WTC11 (cell line): ENCODE data around the gene CDH22. TPM values are rescaled to one million over a fixed set of nuclear protein-coding genes. Genes with fewer than 3 reads are reported as not detected.
A peak's percentile ranks its signal among the peaks of the same experiment; 100 is the strongest.

Source experiments
- ATAC-seq: fragments of 200-7000 bp; cut with Tn5 transposase; 2 replicates; pipeline ENCODE4 v1.10.0; 2021; ENCODE audit warnings: mild to moderate bottlenecking, moderate library complexity
- CTCF ChIA-PET: fragments of 300-600 bp; sonication (Branson Sonifier 250); formaldehyde crosslinking; loops from one replicate; lab custom pipeline; 2021; ENCODE audit warnings: antibody characterized with exemption; lab: Charles Lee
- POLR2A ChIA-PET: fragments of 350-600 bp; sonication (Branson Sonifier 250); formaldehyde crosslinking; loops from one replicate; lab custom pipeline; 2021; ENCODE audit warnings: antibody characterized with exemption; lab: Charles Lee
- DNase-seq: peaks from one replicate; pipeline ENCODE4 v3.0.0; 2021; ENCODE audit warnings: low spot score
- H3K27ac Mint-ChIP-seq: 2 replicates; pipeline ENCODE4 v1.8.0; 2021; ENCODE audit warnings: mixed read lengths
- H3K27me3 Mint-ChIP-seq: 2 replicates; pipeline ENCODE4 v1.8.0; 2021; ENCODE audit warnings: low read depth, mild to moderate bottlenecking, moderate library complexity, mixed read lengths
- H3K36me3 Mint-ChIP-seq: 2 replicates; pipeline ENCODE4 v1.8.0; 2021; ENCODE audit warnings: mixed read lengths
- H3K4me1 Mint-ChIP-seq: 2 replicates; pipeline ENCODE4 v1.8.0; 2022; ENCODE audit warnings: mixed read lengths
- H3K4me3 Mint-ChIP-seq: 2 replicates; pipeline ENCODE4 v1.8.0; 2021; ENCODE audit warnings: mild to moderate bottlenecking, moderate library complexity, mixed read lengths
- H3K9me3 Mint-ChIP-seq: 2 replicates; pipeline ENCODE4 v1.8.0; 2021; ENCODE audit warnings: mixed read lengths
- ATF2 ChIP-seq: sonication (generic); formaldehyde crosslinking; IDR thresholded peaks from 2 replicates; pipeline ENCODE4 v1.8.1; 2022; ENCODE audit warnings: low read depth, missing genetic modification reagents, borderline replicate concordance
- CREB1 ChIP-seq: sonication (generic); formaldehyde crosslinking; IDR thresholded peaks from 2 replicates; pipeline ENCODE4 v1.8.0; 2023; ENCODE audit warnings: mild to moderate bottlenecking, missing genetic modification reagents
- CTCF ChIP-seq: fragments of 200-600 bp; IDR thresholded peaks from 2 replicates; pipeline ENCODE4 v1.8.0; 2022; ENCODE audit warnings: antibody characterized with exemption
- EMX1 ChIP-seq: fragments of 250-450 bp; sonication (Bioruptor Pico); IDR thresholded peaks from 2 replicates; pipeline ENCODE4 v1.8.0; 2021; ENCODE audit warnings: mild to moderate bottlenecking
- ERG ChIP-seq: fragments of 250-450 bp; sonication (Bioruptor Pico); IDR thresholded peaks from 2 replicates; pipeline ENCODE4 v1.8.0; 2021; ENCODE audit warnings: mild to moderate bottlenecking
- FOXP1 ChIP-seq: sonication (generic); formaldehyde crosslinking; IDR thresholded peaks from 2 replicates; pipeline ENCODE4 v1.8.0; 2022; ENCODE audit warnings: missing genetic modification reagents, mild to moderate bottlenecking, moderate library complexity, borderline replicate concordance
- FOXP4 ChIP-seq: sonication (generic); formaldehyde crosslinking; IDR thresholded peaks from 2 replicates; pipeline ENCODE4 v1.8.0; 2022; ENCODE audit warnings: mild to moderate bottlenecking, missing genetic modification reagents
- MLX ChIP-seq: sonication (generic); formaldehyde crosslinking; IDR thresholded peaks from 2 replicates; pipeline ENCODE4 v1.8.1; 2023; ENCODE audit warnings: mild to moderate bottlenecking, missing genetic modification reagents, moderate library complexity
- MYBL2 ChIP-seq: sonication (generic); formaldehyde crosslinking; IDR thresholded peaks from 2 replicates; pipeline ENCODE4 v1.8.1; 2023; ENCODE audit warnings: mild to moderate bottlenecking, moderate library complexity, missing genetic modification reagents
- OVOL2 ChIP-seq: fragments of 250-450 bp; sonication (Bioruptor Pico); IDR thresholded peaks from 2 replicates; pipeline ENCODE4 v1.9.0; 2021; ENCODE audit warnings: mild to moderate bottlenecking, borderline replicate concordance
- STAT6 ChIP-seq: sonication (generic); formaldehyde crosslinking; conservative IDR thresholded peaks from 2 replicates; pipeline ENCODE4 v1.8.1; 2023; ENCODE audit warnings: mild to moderate bottlenecking, low read depth, missing genetic modification reagents, moderate library complexity
- TEAD1 ChIP-seq: sonication (generic); formaldehyde crosslinking; IDR thresholded peaks from 2 replicates; pipeline ENCODE4 v1.8.0; 2022; ENCODE audit warnings: mild to moderate bottlenecking, missing genetic modification reagents
- USF2 ChIP-seq: sonication (generic); formaldehyde crosslinking; IDR thresholded peaks from 2 replicates; pipeline ENCODE4 v1.8.1; 2023; ENCODE audit warnings: mild to moderate bottlenecking, missing genetic modification reagents, moderate library complexity
- ZNF219 ChIP-seq: sonication (generic); formaldehyde crosslinking; IDR thresholded peaks from 2 replicates; pipeline ENCODE4 v1.8.0; 2023; ENCODE audit warnings: missing genetic modification reagents, mild to moderate bottlenecking, borderline replicate concordance
- ZNF232 ChIP-seq: sonication (generic); formaldehyde crosslinking; IDR thresholded peaks from 2 replicates; pipeline ENCODE4 v1.8.0; 2022; ENCODE audit warnings: mild to moderate bottlenecking, missing genetic modification reagents
- ZNF423 ChIP-seq: fragments of 250-450 bp; sonication (Bioruptor Pico); IDR thresholded peaks from 2 replicates; pipeline ENCODE4 v2.1.2; 2022; ENCODE audit warnings: mild to moderate bottlenecking, moderate library complexity
- ZNF425 ChIP-seq: fragments of 250-450 bp; sonication (Bioruptor Pico); conservative IDR thresholded peaks from 2 replicates; pipeline ENCODE4 v1.9.0; 2021; ENCODE audit warnings: mild to moderate bottlenecking
- total RNA-seq: library from RNA; stranded (reverse); gene quantifications from 3 replicates; pipeline ENCODE4 v1.2.3, GENCODE V29; 2021

Gene CDH22
- total RNA-seq, 1 experiment from 2014 or later: 0.13 TPM

GRCh38 chr20:46325789-46326188 is 17.5 kb upstream of the CDH22 start (continued):
- TF ChIP-seq ZNF425 (CRISPR knock-in tag) (no peak), ZNF423 (CRISPR knock-in tag) (no peak), MYBL2 (CRISPR knock-in tag) (no peak), CREB1 (CRISPR knock-in tag) (no peak), OVOL2 (CRISPR knock-in tag) (no peak), CTCF (no peak), FOXP1 (CRISPR knock-in tag) (no peak), EMX1 (CRISPR knock-in tag) (no peak), TEAD1 (CRISPR knock-in tag) (no peak), USF2 (CRISPR knock-in tag) (no peak), FOXP4 (CRISPR knock-in tag) (no peak), ZNF232 (CRISPR knock-in tag) (no peak), ERG (CRISPR knock-in tag) (no peak)

- Mint-ChIP-seq H3K27me3 (no peaks in the 10 kb centered on the region), H3K9me3 (no peaks in the 10 kb centered on the region), H3K36me3 (no peaks in the 10 kb centered on the region), H3K4me3 (no peak overlapping the region), H3K4me1 (peaks cover 12% of the 10 kb centered on the region), H3K27ac (no peak overlapping the region)
- DNase-seq (peak; percentile 62), ATAC-seq (peak; percentile 87)
- TF ChIP-seq STAT6 (CRISPR knock-in tag) (no peak), ZNF219 (CRISPR knock-in tag) (no peak), FOXP1 (CRISPR knock-in tag) (no peak), MLX (CRISPR knock-in tag) (no peak), ATF2 (CRISPR knock-in tag) (no peak)
- CTCF ChIA-PET: interaction anchor here (0.6 to 3.5 kb wide), 4 partner anchors 9 to 197 kb away, joined by 3 to 23 read pairs (median 16); no protein-coding TSS in a partner anchor
- POLR2A ChIA-PET: interaction anchor here (0.6 kb wide), 1 partner anchor 128 kb away, joined by 5 read pairs; no protein-coding TSS in a partner anchor
These were observed 16.8 kb upstream of the CDH22 start for GRCh38 chr20:46324960-46325703.
